ENCODE measurements around the gene TUBA8.
"Not testable (repeated sequence)": the region's sequence is repeated elsewhere in the genome, so short reads cannot be mapped to it uniquely, and the experiment has no call there.

GRCh38 chr22:18173441-18173840, 62.8 kb downstream of the TUBA8 start:
- TF ChIP-seq CTCF (conservative IDR thresholded peaks at IDR 0.05; ENCODE audit: low read depth, low read length); EZH2 (IDR thresholded peaks at IDR 0.05; ENCODE audit: low read length, unreplicated experiment): not testable (repeated sequence)
